SJCRH30 (cell line): Measurements from ENCODE around the gene BATF3. TPM values are rescaled to one million over a fixed set of nuclear protein-coding genes. Genes with fewer than 3 reads are reported as not detected.

ENCODE experiments used
- DNase-seq, 2 experiments: peaks; one replicate each; pipeline ENCODE4 v3.0.0-alpha.2; 2015 to 2020
- H3K27ac ChIP-seq: fragments of 250-450 bp; sonication (Bioruptor Pico); 2 replicates; pipeline ENCODE4 v1.5.1; 2020; ENCODE audit warnings: mild to moderate bottlenecking, moderate library complexity
- H3K27me3 ChIP-seq: fragments of 250-450 bp; sonication (Bioruptor Pico); 2 replicates; pipeline ENCODE4 v1.5.1; 2020; ENCODE audit warnings: mild to moderate bottlenecking, moderate library complexity
- H3K36me3 ChIP-seq: fragments of 250-450 bp; sonication (Bioruptor Pico); 2 replicates; pipeline ENCODE4 v1.5.1; 2020; ENCODE audit warnings: mild to moderate bottlenecking, moderate library complexity
- H3K4me1 ChIP-seq: fragments of 250-450 bp; sonication (Bioruptor Pico); 2 replicates; pipeline ENCODE4 v1.5.1; 2020; ENCODE audit warnings: mild to moderate bottlenecking, moderate library complexity
- H3K4me3 ChIP-seq: fragments of 250-450 bp; sonication (Bioruptor Pico); 2 replicates; pipeline ENCODE4 v1.5.1; 2020; ENCODE audit warnings: mild to moderate bottlenecking, moderate library complexity
- H3K9me3 ChIP-seq: fragments of 250-450 bp; sonication (Bioruptor Pico); replicated peaks from 2 replicates; pipeline ENCODE4 v1.5.1; 2020; ENCODE audit warnings: mild to moderate bottlenecking, moderate library complexity
- total RNA-seq: library from RNA; depleted of rRNA; stranded (reverse); fragments of >200 nt; shearing (Covaris generic); gene quantifications from 2 replicates; pipeline ENCODE4 v1.2.3, GENCODE V29; 2014

The BATF3 gene
- total RNA-seq, 1 experiment from 2014 or later, result 15.6 TPM

DNA sequence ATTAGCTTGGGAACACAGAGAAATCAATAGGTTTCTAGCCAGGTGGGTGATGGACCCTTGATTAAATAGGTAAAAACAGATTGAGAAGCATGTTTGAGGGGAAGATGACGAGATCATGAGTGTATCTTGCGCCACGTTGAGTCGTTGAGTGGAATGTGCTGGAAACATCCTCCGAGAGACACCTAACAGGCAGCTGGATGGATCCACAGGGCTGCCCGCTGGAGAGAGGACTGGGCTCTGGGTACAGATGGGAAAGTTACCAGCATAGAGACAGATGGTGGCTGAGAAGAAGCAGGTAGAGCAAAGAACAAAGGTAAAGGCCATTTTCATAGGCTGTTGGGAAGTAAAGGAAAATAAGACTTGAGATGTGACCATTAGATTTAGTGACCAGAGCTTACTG is 15.6 kb downstream of the BATF3 start:
- no peak overlapping the region for H3K27ac ChIP-seq
- DNase-seq, result no peak

DNA sequence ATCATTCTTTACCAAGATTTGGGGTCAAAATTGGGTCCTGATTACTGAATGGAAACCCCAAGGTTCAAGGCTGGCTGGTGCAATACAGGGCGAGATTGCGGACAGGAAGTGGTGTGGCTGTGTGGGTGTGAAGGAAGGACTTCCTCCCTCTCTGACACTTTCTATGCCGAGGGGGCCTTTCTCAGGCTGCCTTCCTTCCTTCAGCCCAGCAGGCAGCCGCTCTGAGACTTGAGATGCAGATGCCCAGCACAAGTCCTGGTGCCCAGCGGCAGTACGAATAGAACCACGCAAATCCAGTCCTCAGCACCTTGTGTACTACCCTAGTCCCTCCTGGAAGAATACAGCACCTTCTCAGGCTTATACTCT is 16.3 kb downstream of the BATF3 start:
- no peak overlapping the region for H3K27ac ChIP-seq
- H3K4me3 ChIP-seq, result no peak overlapping the region
- no peak for DNase-seq
- no peaks in the 10 kb centered on the region for H3K36me3 ChIP-seq
- H3K9me3 ChIP-seq, result no peaks in the 10 kb centered on the region; the same call in 1 of the 2 replicates
- H3K4me1 ChIP-seq, result no peaks in the 10 kb centered on the region; the same call in 1 of the 2 replicates
- H3K27me3 ChIP-seq, result no peaks in the 10 kb centered on the region

More for the DNA sequence above, 15.6 kb downstream of the BATF3 start:
- Histone ChIP-seq H3K4me3 (no peak overlapping the region), H3K4me1 (no peaks in the 10 kb centered on the region), H3K9me3 (no peaks in the 10 kb centered on the region; the same call in 1 of the 2 replicates), H3K36me3 (no peaks in the 10 kb centered on the region), H3K27me3 (no peaks in the 10 kb centered on the region)

DNA sequence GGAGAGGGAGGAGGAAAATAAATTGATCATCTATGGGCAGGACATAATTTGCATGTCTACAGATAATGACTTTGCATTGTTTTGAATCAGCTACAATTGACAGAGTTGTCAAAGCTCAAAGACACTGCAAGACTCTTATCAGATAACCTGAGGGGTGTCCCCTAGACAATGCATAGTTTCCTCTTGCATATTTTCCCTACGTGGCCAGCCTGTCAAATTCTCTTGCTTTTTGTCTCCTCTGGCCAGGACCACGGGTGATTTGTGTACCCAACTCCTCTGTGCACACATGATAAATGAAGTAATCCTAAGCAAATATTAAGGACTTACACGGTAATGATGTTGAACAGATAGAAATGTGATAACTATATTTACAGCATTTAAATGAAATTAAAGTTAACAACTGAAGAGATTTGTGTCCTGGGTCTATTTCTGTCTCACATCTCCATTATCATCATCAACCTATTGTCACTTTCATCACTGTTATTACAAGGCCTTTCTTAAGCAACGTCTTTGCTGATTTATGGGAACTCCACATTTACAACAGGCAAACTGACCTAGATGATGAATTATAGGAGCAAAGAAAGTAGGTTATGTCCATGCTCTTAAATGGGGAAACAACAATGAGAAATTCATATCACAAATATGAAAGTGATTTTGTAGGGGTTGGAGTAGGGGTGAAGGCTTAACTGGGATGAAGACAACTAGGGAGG is 18.8 kb downstream of the BATF3 start:
- Histone ChIP-seq H3K9me3 (no peaks in the 10 kb centered on the region; the same call in 1 of the 2 replicates), H3K4me3 (no peak overlapping the region), H3K36me3 (no peaks in the 10 kb centered on the region), H3K4me1 (peaks cover 13% of the 10 kb centered on the region), H3K27me3 (no peaks in the 10 kb centered on the region), H3K27ac (no peak overlapping the region)
- no peak for DNase-seq

DNA sequence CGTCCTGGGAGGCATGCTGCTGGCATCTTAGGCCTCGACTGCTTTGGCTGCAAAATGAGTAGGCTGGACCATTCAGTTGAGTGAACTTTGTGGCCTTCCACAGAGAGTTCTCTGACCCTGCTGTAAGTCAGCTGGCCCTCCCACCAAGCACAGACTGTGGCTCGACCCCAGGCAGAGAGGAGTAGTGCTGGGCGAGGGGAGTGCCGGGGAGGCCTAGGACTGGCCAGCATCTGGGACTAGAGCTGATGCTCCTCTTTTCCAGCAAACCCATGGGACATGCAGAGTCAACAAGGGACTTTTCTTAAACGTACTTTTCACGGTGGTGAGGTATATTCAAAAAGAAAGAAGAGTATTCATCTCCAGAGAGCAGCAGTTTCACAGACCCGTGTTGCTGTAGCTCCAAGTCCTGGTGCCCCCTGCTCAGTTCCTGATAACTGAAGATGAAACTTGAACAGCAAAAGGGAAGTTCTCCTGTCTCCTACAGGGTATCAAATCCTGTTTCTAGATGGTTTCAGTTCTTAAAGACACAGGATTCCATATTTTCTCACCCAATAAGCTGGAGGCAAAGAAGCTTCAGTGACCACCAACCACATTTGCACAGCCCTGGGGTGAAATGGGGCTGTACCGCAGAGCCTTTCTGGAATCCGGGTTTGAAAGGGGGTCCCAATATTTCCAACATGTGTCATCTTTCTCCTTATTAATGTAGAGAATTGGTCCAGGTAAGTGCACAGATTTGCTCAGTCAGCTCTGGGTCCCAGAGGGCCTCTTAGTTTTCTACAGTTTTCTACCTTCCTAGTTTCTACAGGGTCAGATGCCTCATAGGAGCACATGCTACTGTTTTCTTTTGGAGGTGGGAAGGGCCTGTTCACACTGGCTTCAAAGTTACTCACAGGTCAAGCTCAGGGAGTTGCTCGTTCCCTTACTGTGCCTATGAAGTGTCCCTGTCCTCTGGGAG is 20.9 kb downstream of the BATF3 start:
- Histone ChIP-seq H3K36me3 (no peaks in the 10 kb centered on the region), H3K9me3 (no peaks in the 10 kb centered on the region; the same call in 1 of the 2 replicates), H3K4me3 (no peak overlapping the region), H3K27me3 (no peaks in the 10 kb centered on the region), H3K4me1 (peaks cover 13% of the 10 kb centered on the region), H3K27ac (no peak overlapping the region)
- DNase-seq, result no peak

DNA sequence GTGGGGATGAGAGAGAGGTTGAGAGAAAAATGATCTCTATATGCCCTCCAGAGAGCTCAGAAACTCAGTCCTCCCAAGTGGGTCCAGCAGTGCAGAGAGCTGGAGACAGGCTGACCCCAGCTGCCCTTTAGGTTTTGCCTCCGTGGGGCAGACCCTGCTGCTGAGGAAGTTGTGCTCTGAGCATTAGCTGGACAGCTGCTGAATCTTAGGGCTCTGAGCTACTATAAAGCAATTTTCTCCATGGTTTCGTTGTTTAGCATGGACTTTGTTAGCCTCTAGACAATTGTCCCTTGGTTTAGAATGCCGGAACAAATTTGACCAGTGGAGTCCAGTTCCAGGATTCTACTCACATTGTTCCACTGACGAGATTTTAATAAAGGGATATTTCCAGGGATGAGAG is 22.1 kb downstream of the BATF3 start:
- Histone ChIP-seq H3K4me3 (no peak overlapping the region), H3K27me3 (no peaks in the 10 kb centered on the region), H3K9me3 (no peaks in the 10 kb centered on the region; the same call in 1 of the 2 replicates), H3K36me3 (no peaks in the 10 kb centered on the region), H3K4me1 (peaks cover 15% of the 10 kb centered on the region), H3K27ac (peak overlapping the region; percentile 17)
- DNase-seq, result peak in 1 of 2 experiments; percentile 43

DNA sequence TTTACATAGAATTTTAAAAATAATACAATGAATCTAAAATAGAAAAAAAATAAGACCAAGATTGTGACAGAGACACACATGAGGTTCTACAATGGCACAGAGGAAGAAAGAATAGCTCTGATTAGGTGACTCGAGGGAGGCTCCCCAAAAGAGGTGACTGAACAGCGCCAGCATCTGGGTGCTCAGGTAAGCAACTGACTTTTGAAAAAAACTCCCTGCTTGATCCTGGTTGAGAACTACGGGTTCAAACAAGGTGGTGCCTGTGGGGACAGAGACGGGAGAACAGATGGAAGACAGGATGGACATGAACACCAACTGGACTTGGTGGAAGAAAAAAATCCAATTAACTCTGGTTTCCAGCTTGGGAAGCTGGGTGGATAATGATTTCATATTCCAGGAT is 22.5 kb downstream of the BATF3 start:
- no peaks in the 10 kb centered on the region; the same call in 1 of the 2 replicates for H3K9me3 ChIP-seq
- no peaks in the 10 kb centered on the region for H3K36me3 ChIP-seq
- peak overlapping the region; percentile 17 for H3K27ac ChIP-seq
- H3K4me1 ChIP-seq, result peaks cover 19% of the 10 kb centered on the region
- DNase-seq, result no peak
- no peak overlapping the region for H3K4me3 ChIP-seq
- H3K27me3 ChIP-seq, result no peaks in the 10 kb centered on the region

DNA sequence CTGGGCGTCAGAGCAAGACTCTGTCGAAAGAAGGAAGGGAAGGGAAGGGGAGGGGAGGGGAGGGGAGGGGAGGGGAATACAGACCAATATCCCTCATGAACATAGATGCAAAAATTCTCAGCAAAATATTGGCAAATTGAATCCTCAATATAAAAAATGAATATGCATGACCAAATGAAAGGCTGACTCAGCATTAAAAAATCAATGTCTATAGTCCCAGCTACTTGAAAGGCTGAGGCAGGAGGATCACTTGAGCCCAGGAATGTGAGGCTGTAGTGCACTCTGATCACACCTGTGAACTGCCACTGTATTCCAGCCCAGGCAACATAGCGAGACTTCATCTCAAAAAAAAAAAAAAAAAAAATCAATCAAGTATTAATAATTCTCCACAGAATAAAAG is 24.0 kb downstream of the BATF3 start:
- no peak overlapping the region for H3K4me3 ChIP-seq
- H3K4me1 ChIP-seq, result peaks cover 31% of the 10 kb centered on the region
- H3K27ac ChIP-seq, result no peak overlapping the region
- no peaks in the 10 kb centered on the region for H3K36me3 ChIP-seq
- no peaks in the 10 kb centered on the region for H3K27me3 ChIP-seq
- H3K9me3 ChIP-seq, result no peaks in the 10 kb centered on the region
- no peak for DNase-seq

DNA sequence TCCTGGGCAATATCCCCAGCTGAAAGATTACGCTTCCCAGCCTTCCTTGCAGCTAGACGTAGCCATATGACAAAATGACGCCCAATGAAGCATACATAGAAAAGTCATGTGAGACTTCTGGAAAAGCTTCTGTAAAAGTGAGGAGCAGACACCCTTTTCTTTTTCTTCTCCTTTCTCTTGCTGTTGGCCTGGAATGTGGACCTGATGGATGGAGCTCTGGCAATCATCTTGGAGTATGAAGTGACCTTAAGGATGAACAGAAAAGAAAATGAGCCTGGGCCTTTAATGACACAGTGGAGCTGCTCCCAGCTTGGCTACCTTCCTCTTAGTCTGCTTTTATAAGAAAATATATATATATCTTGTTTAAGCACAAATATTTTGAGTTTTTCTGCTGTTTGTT is 24.8 kb downstream of the BATF3 start:
- Histone ChIP-seq H3K4me3 (no peak overlapping the region), H3K27ac (no peak overlapping the region), H3K36me3 (no peaks in the 10 kb centered on the region), H3K4me1 (peaks cover 31% of the 10 kb centered on the region), H3K27me3 (no peaks in the 10 kb centered on the region), H3K9me3 (no peaks in the 10 kb centered on the region)
- no peak for DNase-seq

DNA sequence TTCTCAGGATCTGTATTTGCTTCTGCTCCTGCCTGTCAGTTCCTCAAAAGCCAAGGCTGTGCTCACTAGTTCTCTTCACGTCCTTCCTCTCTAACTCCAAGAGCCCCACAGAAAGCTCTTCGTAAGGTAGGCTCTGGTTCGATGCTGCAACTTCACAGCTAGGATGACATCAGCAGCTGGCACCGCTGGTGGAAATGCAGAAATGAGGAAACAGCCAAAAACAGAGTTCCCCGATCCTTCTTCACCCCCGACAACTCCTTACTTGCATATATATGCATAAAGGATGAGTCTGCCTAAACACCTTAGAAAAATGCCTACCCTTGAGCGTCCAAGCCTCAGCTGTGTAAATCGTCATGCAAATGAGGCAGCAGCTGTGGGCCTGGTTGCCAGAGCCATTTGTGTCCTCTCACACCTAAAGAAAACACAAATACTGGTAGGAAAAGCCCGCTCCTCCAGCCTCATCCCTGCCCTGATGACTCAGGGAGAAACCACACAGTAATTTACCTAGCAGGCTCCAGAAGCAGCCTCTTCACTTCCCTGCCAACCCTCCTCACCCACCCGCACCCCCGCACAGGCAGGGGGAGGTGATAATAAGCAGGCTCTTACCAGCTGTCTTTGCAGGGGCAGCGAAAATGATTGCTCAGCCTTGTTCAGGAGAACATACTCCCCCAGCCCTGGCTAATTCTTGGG is 28.2 kb downstream of the BATF3 start:
- no peaks in the 10 kb centered on the region for H3K36me3 ChIP-seq
- no peaks in the 10 kb centered on the region for H3K9me3 ChIP-seq
- no peaks in the 10 kb centered on the region for H3K27me3 ChIP-seq
- peaks cover 39% of the 10 kb centered on the region for H3K4me1 ChIP-seq
- peak overlapping the region; percentile 4 for H3K4me3 ChIP-seq
- peak; percentile 77 to 80 for DNase-seq
- H3K27ac ChIP-seq, result no peak overlapping the region; the same call in 1 of the 2 replicates

DNA sequence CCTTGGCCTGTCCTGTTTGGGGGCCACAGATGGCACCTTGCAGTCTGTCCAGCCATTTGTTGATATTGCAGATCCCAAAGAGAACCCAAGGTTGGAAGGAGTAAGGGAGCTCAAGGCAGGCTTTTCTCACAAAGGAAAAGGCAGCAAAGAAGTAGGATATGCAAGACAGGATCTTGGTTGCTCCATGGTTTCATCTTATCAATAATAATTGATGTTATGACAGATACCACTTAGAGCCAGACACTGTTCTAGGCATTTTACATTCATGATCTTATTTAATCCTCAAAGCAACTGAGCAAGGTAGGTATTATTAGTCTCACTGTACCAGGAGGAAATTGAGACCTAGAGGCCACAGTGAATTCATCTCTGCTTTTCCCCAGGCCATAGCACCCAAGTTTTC is 28.8 kb downstream of the BATF3 start:
- Histone ChIP-seq H3K4me3 (no peak overlapping the region), H3K9me3 (no peaks in the 10 kb centered on the region), H3K27me3 (no peaks in the 10 kb centered on the region), H3K4me1 (peaks cover 39% of the 10 kb centered on the region), H3K27ac (no peak overlapping the region; the same call in 1 of the 2 replicates), H3K36me3 (no peaks in the 10 kb centered on the region)
- no peak for DNase-seq

DNA sequence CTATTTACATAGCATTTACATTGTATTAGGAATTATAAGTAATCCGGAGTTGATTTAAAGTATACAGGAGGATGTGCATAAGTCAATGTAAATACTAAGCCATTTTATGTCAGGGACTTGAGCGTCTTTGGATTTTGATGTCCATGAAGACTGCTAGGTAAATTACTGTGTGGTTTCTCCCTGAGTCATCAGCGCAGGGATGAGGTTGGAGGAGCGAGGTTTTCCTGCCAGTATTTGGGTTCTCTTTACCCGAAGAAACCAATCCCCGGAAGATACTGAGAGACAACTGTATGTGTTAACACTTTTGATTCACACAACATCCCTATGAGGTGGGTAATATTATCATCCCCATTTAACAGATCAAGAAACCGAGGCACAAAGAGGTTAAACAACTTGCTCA is 29.3 kb downstream of the BATF3 start:
- DNase-seq, result no peak
- Histone ChIP-seq H3K4me1 (peaks cover 39% of the 10 kb centered on the region), H3K27me3 (no peaks in the 10 kb centered on the region), H3K27ac (no peak overlapping the region), H3K9me3 (no peaks in the 10 kb centered on the region), H3K36me3 (no peaks in the 10 kb centered on the region), H3K4me3 (no peak overlapping the region)

DNA sequence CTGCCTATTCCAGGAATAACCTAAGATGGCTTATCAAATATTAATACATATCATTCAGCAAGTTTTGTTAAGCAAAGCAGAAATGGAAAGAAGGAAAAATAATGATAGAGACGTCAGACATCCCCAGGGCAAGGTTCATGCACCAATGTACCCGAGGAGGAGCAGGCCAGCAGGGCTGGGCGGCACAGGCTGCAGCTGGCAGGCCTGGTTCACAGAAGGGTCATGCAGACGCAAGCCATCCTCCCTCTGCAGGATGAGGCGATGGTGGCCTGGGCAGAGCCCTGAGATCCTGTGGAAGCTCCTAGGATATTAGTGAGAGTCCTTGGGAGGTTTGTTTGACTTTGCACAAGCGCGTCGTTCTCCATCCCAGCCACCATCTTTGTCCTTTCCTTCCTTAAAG is 30.0 kb downstream of the BATF3 start:
- H3K27me3 ChIP-seq, result no peaks in the 10 kb centered on the region
- no peaks in the 10 kb centered on the region for H3K36me3 ChIP-seq
- peaks cover 44% of the 10 kb centered on the region for H3K4me1 ChIP-seq
- DNase-seq, result no peak
- no peak overlapping the region for H3K4me3 ChIP-seq
- no peak overlapping the region for H3K27ac ChIP-seq
- no peaks in the 10 kb centered on the region for H3K9me3 ChIP-seq

DNA sequence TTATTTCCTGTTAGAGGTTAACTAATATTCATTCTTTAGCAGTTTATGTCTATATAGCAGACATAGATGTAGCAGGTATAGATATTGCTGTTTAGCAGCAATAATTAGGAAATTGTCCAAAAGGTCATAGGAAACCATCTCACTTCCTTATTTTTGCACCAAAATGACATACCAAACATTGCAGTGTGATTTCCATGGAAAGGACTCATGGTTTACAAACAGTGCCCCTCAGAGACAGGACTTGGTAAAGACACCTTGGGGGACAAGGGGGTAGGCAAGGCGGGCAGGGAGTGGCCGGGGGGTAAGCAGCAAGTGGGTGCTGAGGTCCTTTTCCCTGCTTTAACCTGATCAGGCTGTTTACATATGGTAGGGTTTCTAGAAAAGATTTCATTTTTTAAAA is 30.5 kb downstream of the BATF3 start:
- Histone ChIP-seq H3K9me3 (no peaks in the 10 kb centered on the region), H3K36me3 (no peaks in the 10 kb centered on the region), H3K27ac (no peak overlapping the region), H3K4me1 (peaks cover 45% of the 10 kb centered on the region), H3K27me3 (no peaks in the 10 kb centered on the region), H3K4me3 (no peak overlapping the region)
- peak; percentile 54 to 65 for DNase-seq

DNA sequence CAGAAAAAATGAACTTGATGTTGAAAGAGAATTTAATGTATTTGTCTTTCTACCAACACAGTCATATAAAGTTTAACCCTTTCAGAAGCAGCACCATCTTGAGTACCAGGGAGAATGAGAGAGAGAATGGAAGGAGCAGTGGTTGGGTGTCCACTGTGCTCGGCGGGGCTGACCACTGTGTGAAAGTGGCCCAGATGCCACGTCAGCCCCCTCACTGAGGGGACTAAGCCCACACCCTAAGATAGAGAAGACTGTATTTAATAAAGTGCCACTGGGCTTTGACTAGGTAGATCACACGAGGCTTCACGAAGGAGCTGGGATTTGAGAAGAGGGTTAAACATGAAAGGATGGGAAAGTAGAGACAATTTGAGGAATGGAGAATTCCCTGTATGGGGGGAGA is 31.2 kb downstream of the BATF3 start:
- no peak for DNase-seq

More for the DNA sequence above, 31.2 kb downstream of the BATF3 start:
- Histone ChIP-seq H3K9me3 (no peaks in the 10 kb centered on the region), H3K27ac (peak overlapping the region; percentile 62), H3K27me3 (no peaks in the 10 kb centered on the region), H3K4me3 (no peak overlapping the region), H3K4me1 (peaks cover 45% of the 10 kb centered on the region), H3K36me3 (no peaks in the 10 kb centered on the region)
